Trophoblast cell (in vitro differentiated cells and primary cell): ENCODE data around the gene ASTN2.

Experiments used
- DNase-seq, 2 donors: peaks; one replicate each; pipeline ENCODE4 v3.0.0-alpha.2; 2016
- H2AFZ ChIP-seq: 2 replicates; pipeline ENCODE4 v1.6.1; 2013; ENCODE audit warnings: low read length, moderate library complexity, mild to moderate bottlenecking; ENCODE audit not compliant: insufficient read depth, poor library complexity
- H2AK5ac ChIP-seq: 2 replicates; pipeline ENCODE4 v1.6.1; 2013; ENCODE audit warnings: mild to moderate bottlenecking, low read length
- H2BK120ac ChIP-seq: 2 replicates; pipeline ENCODE4 v1.6.1; 2013; ENCODE audit warnings: low read length, mild to moderate bottlenecking, moderate library complexity; ENCODE audit not compliant: insufficient read depth, poor library complexity
- H2BK12ac ChIP-seq: 2 replicates; pipeline ENCODE4 v1.6.1; 2013; ENCODE audit warnings: mild to moderate bottlenecking, low read length, moderate library complexity
- H2BK5ac ChIP-seq: 2 replicates; pipeline ENCODE4 v1.6.1; 2013; ENCODE audit warnings: low read length, low read depth, moderate library complexity, mild to moderate bottlenecking; ENCODE audit not compliant: poor library complexity
- H3K14ac ChIP-seq: 2 replicates; pipeline ENCODE4 v1.6.1; 2013; ENCODE audit warnings: mild to moderate bottlenecking, low read length
- H3K18ac ChIP-seq: 2 replicates; pipeline ENCODE4 v1.6.1; 2013; ENCODE audit warnings: mild to moderate bottlenecking, low read length
- H3K23ac ChIP-seq: 2 replicates; pipeline ENCODE4 v1.6.1; 2013; ENCODE audit warnings: low read length
- H3K27ac ChIP-seq: 2 replicates; pipeline ENCODE4 v1.5.1; 2013; ENCODE audit warnings: low read depth, mild to moderate bottlenecking, inconsistent platforms, low read length, moderate library complexity
- H3K27me3 ChIP-seq: 2 replicates; pipeline ENCODE4 v1.6.1; 2013; ENCODE audit warnings: inconsistent platforms, mild to moderate bottlenecking, low read length, moderate library complexity; ENCODE audit not compliant: insufficient read depth
- H3K36me3 ChIP-seq, 2 experiments: 1 replicate in 1 of 2; 2 replicates in 1 of 2; pipeline ENCODE4 v1.6.1; 2013; ENCODE audit warnings: low read length in 2 of 2, mild to moderate bottlenecking in 2 of 2, moderate library complexity in 1 of 2; ENCODE audit not compliant: insufficient read depth in 2 of 2, control insufficient read depth in 1 of 2
- H3K4ac ChIP-seq: 2 replicates; pipeline ENCODE4 v1.6.1; 2013; ENCODE audit warnings: low read depth, mild to moderate bottlenecking, low read length, moderate library complexity
- H3K4me1 ChIP-seq, 2 experiments: 1 replicate in 1 of 2; 2 replicates in 1 of 2; pipeline ENCODE4 v1.6.1; 2013; ENCODE audit warnings: low read length in 2 of 2, mild to moderate bottlenecking in 2 of 2, moderate library complexity in 1 of 2; ENCODE audit not compliant: insufficient read depth in 2 of 2, control insufficient read depth in 1 of 2
- H3K4me2 ChIP-seq: 2 replicates; pipeline ENCODE4 v1.6.1; 2013; ENCODE audit warnings: inconsistent platforms, mild to moderate bottlenecking, low read length, moderate library complexity
- H3K4me3 ChIP-seq: 2 replicates; pipeline ENCODE4 v1.5.1; 2013; ENCODE audit warnings: mild to moderate bottlenecking, low read depth, low read length, inconsistent platforms
- H3K79me1 ChIP-seq: one replicate; pipeline ENCODE4 v1.6.1; 2013; ENCODE audit warnings: low read length
- H3K79me2 ChIP-seq: 2 replicates; pipeline ENCODE4 v1.6.1; 2013; ENCODE audit warnings: low read length, mild to moderate bottlenecking; ENCODE audit not compliant: control insufficient read depth, insufficient read depth, poor library complexity
- H3K9ac ChIP-seq: 2 replicates; pipeline ENCODE4 v1.6.1; 2013; ENCODE audit warnings: mild to moderate bottlenecking, low read length
- H3K9me3 ChIP-seq: 2 replicates; pipeline ENCODE4 v1.6.1; 2013; ENCODE audit warnings: low read depth, mild to moderate bottlenecking, control low read depth, inconsistent platforms, low read length; ENCODE audit not compliant: insufficient read depth
- H4K12ac ChIP-seq: 2 replicates; pipeline ENCODE4 v1.6.1; 2013; ENCODE audit warnings: low read depth, mild to moderate bottlenecking, low read length, moderate library complexity
- H4K8ac ChIP-seq: 2 replicates; pipeline ENCODE4 v1.6.1; 2013; ENCODE audit warnings: low read depth, mild to moderate bottlenecking, low read length, moderate library complexity
- H4K91ac ChIP-seq: one replicate; pipeline ENCODE4 v1.6.1; 2013; ENCODE audit warnings: low read depth, mild to moderate bottlenecking, low read length, moderate library complexity
- WGBS: extraction: QIAGEN DNeasy Blood & Tissue Kit; methylation state at CpG from one replicate; pipeline ENCODE4 v1.1.7; 2013; ENCODE audit warnings: missing lambda C conversion rate; ENCODE audit not compliant: insufficient read length, insufficient coverage; ENCODE audit errors: extremely low coverage; 5-methylcytosine and 5-hydroxymethylcytosine counted together

Gene ASTN2

DNA sequence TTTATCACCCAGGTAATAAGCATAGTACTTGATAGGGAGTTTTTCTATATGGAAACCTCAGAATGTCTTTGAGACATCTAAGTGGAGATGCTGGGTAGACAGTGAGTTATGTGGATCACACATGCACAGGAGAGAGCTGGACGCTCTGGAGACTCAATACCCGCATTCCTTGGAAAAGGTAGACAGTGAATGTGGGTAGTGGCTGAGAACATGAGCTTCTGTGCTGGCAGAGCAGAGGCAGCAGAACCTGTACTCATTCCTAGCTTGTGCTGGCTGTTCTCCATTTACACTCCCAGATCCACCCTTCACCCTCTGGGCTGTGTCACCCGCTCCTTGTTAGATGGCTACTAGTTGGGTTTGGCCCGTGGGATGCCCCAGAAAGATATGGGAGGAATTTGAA is 269.8 kb downstream of the ASTN2 start:
- WGBS, result no CpG with 5 or more reads among the region's 4 CpGs
- H4K91ac ChIP-seq, result no peak overlapping the region
- H3K36me3 ChIP-seq, result no peaks in the 10 kb centered on the region
- H2BK5ac ChIP-seq, result no peak overlapping the region
- H2AFZ ChIP-seq, result no peak overlapping the region
- H4K8ac ChIP-seq, result no peak overlapping the region
- H3K27ac ChIP-seq, result no peak overlapping the region
- H3K79me2 ChIP-seq, result no peaks in the 10 kb centered on the region
- H3K14ac ChIP-seq, result no peak overlapping the region
- H3K4me1 ChIP-seq, result no peaks in the 10 kb centered on the region
- H3K4me2 ChIP-seq, result no peak overlapping the region
- peak; percentile 73 to 80 for DNase-seq
- H3K4me3 ChIP-seq, result no peak overlapping the region
- peak overlapping the region; percentile 27 for H3K23ac ChIP-seq
- H2BK120ac ChIP-seq, result no peak overlapping the region
- H3K18ac ChIP-seq, result no peak overlapping the region
- no peak overlapping the region for H4K12ac ChIP-seq
- H2AK5ac ChIP-seq, result no peak overlapping the region
- H3K4ac ChIP-seq, result no peak overlapping the region
- no peaks in the 10 kb centered on the region for H3K79me1 ChIP-seq
- H3K9ac ChIP-seq, result no peak overlapping the region
- no peak overlapping the region for H2BK12ac ChIP-seq
- H3K27me3 ChIP-seq, result no peaks in the 10 kb centered on the region
- H3K9me3 ChIP-seq, result no peaks in the 10 kb centered on the region

DNA sequence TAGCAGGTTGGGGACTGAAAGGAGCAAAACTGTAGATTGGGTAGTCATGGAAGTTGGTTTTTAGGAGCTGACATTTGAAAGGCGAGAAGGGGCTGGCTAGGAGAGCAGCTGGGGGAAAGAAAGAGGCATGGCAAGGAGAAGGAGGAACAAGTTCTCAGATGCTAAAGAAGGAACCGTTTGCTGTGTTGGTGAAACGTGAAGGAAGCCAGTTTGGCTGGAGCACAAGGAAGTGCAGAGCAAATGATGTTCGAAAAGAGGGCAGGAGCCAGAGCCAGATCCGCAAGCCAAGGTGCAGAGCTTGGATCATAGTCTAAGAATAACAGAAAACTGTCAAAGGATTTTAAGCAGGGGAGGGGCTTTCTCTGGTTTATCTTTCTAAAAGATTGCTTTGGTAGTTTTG is 276.6 kb downstream of the ASTN2 start:
- peaks cover 1% of the 10 kb centered on the region for H3K9me3 ChIP-seq
- H2BK12ac ChIP-seq, result no peak overlapping the region
- H2AFZ ChIP-seq, result no peak overlapping the region
- no peak overlapping the region for H3K23ac ChIP-seq
- peaks cover 2% of the 10 kb centered on the region for H3K79me2 ChIP-seq
- H3K27me3 ChIP-seq, result no peaks in the 10 kb centered on the region
- H2AK5ac ChIP-seq, result no peak overlapping the region
- no peak overlapping the region for H3K9ac ChIP-seq
- no peak overlapping the region for H4K12ac ChIP-seq
- H2BK120ac ChIP-seq, result no peak overlapping the region
- no peak for DNase-seq
- no peak overlapping the region for H3K4me3 ChIP-seq
- no peak overlapping the region for H3K4me2 ChIP-seq
- H3K18ac ChIP-seq, result no peak overlapping the region
- H3K27ac ChIP-seq, result no peak overlapping the region
- H3K4ac ChIP-seq, result no peak overlapping the region
- no peaks in the 10 kb centered on the region for H3K79me1 ChIP-seq
- no peaks in the 10 kb centered on the region for H3K4me1 ChIP-seq
- H3K14ac ChIP-seq, result no peak overlapping the region
- H3K36me3 ChIP-seq, result no peaks in the 10 kb centered on the region
- H2BK5ac ChIP-seq, result no peak overlapping the region
- no CpG with 5 or more reads among the region's 5 CpGs for WGBS
- H4K91ac ChIP-seq, result no peak overlapping the region
- no peak overlapping the region for H4K8ac ChIP-seq

DNA sequence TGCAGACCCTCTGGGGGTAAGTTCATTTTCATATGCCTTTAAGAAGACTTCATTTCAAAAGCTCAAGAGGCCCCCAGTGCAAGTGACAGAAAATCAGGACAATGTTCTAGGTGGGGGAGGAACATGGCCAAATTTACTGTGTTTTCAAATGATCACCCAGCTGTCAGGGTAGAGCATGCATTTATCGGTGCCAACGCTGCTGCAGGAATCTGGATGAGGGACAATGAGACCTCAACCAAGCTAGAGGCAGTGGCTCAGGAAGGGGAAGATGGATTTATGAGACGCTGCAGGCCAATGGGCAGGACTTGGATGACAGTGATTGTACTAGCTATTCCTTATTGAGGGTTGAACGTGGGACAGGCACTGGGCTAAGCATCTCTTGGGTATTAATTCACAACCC is 278.4 kb downstream of the ASTN2 start:
- Histone ChIP-seq H4K8ac (no peak overlapping the region), H3K4me1 (no peaks in the 10 kb centered on the region), H3K14ac (no peak overlapping the region), H3K27ac (no peak overlapping the region), H2BK120ac (no peak overlapping the region), H3K4me2 (no peak overlapping the region), H2AK5ac (no peak overlapping the region), H2AFZ (no peak overlapping the region), H3K23ac (no peak overlapping the region), H3K4me3 (no peak overlapping the region), H3K36me3 (no peaks in the 10 kb centered on the region), H2BK5ac (no peak overlapping the region), H3K9me3 (peaks cover 1% of the 10 kb centered on the region), H4K12ac (no peak overlapping the region), H3K4ac (no peak overlapping the region), H3K18ac (no peak overlapping the region), H3K27me3 (no peaks in the 10 kb centered on the region), H3K9ac (no peak overlapping the region), H3K79me2 (peaks cover 2% of the 10 kb centered on the region), H3K79me1 (no peaks in the 10 kb centered on the region), H4K91ac (no peak overlapping the region), H2BK12ac (no peak overlapping the region)
- WGBS, result no CpG with 5 or more reads among the region's 4 CpGs
- DNase-seq, result no peak

DNA sequence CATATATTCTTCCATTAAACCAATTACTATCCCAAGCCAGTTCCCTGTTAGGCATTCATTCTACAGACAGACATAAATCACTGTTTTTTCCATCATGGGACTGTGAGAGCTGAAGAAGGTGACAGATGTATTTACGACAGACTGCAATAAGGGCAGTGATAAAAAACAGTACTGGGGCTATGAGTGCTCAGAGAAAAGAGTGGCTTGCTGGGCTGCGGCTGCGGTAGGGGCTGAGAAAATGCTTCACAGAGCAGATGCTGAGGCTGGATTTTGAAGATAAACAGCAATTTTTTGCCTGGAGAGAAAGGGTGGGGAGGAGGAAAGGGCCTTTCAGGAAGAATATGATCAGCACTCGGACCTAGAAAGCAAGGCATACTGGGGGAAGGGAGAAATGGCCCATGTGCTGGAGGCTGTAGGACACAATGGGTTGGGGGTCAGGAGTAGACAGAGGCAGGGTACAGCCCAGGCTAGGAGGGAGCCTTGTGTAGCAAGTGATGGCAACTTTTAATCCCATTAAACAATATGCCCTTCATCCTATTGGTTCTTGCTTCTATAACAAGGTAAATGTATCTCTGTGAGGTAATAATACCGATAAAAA is 279.3 kb downstream of the ASTN2 start:
- no peaks in the 10 kb centered on the region for H3K27me3 ChIP-seq
- H2BK5ac ChIP-seq, result no peak overlapping the region
- no peak overlapping the region for H2BK12ac ChIP-seq
- H3K27ac ChIP-seq, result no peak overlapping the region
- H3K23ac ChIP-seq, result no peak overlapping the region
- no peak for DNase-seq
- no peak overlapping the region for H3K4me2 ChIP-seq
- no peak overlapping the region for H2BK120ac ChIP-seq
- no peaks in the 10 kb centered on the region for H3K4me1 ChIP-seq
- no peaks in the 10 kb centered on the region for H3K79me1 ChIP-seq
- H3K14ac ChIP-seq, result no peak overlapping the region
- H2AFZ ChIP-seq, result no peak overlapping the region
- H3K18ac ChIP-seq, result no peak overlapping the region
- H3K9ac ChIP-seq, result no peak overlapping the region
- no peak overlapping the region for H3K4me3 ChIP-seq
- H3K79me2 ChIP-seq, result peaks cover 2% of the 10 kb centered on the region
- no peak overlapping the region for H4K12ac ChIP-seq
- H3K36me3 ChIP-seq, result no peaks in the 10 kb centered on the region
- H4K8ac ChIP-seq, result no peak overlapping the region
- WGBS, result no CpG with 5 or more reads among the region's 5 CpGs
- H3K9me3 ChIP-seq, result peaks cover 1% of the 10 kb centered on the region
- H2AK5ac ChIP-seq, result no peak overlapping the region
- no peak overlapping the region for H3K4ac ChIP-seq
- no peak overlapping the region for H4K91ac ChIP-seq
